HG03108 (cell line): Measurements from ENCODE around the gene PEX16.

Source experiments
- ATAC-seq: cut with Tn5 transposase; IDR thresholded peaks from one replicate; pipeline ENCODE4 v1.9.1; 2021; ENCODE audit warnings: moderate library complexity; ENCODE audit not compliant: unreplicated experiment

The PEX16 gene

GRCh38 chr11:45931739-45932138 is 14.1 kb upstream of the PEX16 start:
- no peak for ATAC-seq

DNA sequence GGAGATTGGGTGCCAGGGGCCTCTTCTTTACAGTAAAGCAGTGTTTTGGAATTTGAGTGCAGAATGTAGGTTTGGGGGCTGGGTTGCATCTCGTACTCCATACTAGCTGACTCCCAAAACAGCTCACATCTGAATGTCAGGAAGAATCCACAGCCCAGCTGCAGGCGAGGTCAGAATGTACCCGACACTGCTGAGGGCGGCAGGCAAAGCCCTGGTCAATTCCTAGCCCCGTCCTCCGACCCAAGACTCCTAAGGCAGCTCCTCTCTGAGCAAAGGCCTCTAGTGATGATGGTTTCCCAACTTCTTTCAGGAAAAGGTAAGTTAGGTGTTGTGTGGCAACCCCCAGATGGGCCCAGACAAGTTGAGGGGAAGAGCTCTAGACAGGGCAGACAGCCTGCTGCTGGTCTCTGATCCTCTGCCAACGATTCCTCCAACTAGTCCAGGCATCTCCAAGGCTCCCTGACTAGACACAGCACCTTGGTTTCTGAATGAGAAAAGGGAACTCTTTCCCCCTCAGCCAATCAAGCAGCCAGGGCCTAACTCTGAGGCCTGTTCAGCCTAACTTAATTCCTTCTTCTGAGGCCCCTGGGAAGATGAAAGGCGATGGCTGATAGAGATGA is 13.4 kb upstream of the PEX16 start:
- no peak for ATAC-seq

DNA sequence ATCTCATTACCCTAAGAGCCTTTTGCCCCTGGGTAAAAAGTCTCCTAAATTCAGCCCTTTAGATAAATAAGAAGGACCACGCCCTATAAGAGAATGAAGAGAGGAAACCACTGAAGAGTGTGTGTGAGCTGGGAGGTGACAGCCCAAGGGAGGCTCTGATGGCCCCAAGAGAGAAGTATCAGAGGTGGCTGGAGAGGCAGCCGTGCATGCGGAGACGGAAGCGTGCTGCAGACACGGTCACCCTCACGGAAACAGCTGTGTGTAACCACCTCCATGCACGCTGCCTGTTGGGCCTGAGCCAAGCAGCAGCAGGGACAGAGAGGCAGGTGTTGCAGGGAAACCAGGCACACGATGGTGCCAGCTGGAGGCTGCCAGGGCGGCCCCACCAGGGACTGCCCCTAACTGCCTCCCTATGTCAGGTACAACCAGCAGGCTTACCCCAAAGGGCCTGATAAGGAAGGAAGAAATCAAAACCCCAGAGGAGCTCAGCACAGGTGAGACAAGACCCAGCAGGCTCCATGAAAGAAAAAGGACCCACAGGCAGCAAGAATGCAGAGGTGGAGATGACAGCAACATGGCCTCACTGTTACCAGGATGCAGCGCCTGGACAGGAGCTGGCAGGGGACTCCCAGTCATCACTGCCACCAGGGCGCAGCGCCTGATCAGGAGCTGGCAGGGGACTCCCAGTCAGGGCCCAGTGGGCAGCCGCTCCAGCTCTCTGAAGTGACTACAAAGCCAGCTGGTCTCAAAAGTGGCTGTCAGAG is 12.5 kb upstream of the PEX16 start:
- ATAC-seq: peak; percentile 87

GRCh38 chr11:45929486-45930030 is 11.9 kb upstream of the PEX16 start:
- peak; percentile 9 for ATAC-seq

DNA sequence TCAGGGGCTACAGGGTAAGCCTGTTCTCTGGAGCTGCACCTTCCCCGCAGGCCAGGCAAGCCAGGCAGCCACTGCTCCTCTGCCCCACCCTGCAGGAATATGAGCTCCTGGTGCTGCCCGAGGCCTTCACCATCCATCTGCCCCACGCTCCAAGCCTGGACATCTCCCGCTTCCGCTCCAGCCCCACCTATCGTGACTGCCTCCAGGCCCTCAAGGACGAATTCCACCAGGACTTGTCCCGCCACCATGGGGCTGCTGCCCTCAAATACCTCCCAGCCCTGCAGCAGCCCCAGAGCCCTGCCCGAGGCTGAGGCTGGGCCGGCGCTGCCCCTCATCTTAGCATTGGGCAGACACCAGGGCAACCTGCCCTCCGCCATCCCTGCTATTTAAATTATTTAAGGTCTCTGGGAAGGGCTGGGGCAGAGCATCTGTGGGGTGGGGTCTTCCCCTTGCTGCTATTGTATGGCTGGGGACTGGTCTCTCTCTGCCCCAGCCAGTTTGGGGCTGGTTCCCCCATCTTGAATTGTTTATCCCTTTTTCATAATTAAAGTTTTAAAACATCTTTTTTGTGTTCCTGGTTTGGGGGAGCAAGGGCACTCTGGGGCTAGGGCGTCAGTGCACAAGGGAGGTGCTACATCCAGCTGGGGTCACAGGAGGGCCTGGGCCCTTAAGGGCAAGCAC is 11.0 kb upstream of the PEX16 start:
- ATAC-seq: no peak

DNA sequence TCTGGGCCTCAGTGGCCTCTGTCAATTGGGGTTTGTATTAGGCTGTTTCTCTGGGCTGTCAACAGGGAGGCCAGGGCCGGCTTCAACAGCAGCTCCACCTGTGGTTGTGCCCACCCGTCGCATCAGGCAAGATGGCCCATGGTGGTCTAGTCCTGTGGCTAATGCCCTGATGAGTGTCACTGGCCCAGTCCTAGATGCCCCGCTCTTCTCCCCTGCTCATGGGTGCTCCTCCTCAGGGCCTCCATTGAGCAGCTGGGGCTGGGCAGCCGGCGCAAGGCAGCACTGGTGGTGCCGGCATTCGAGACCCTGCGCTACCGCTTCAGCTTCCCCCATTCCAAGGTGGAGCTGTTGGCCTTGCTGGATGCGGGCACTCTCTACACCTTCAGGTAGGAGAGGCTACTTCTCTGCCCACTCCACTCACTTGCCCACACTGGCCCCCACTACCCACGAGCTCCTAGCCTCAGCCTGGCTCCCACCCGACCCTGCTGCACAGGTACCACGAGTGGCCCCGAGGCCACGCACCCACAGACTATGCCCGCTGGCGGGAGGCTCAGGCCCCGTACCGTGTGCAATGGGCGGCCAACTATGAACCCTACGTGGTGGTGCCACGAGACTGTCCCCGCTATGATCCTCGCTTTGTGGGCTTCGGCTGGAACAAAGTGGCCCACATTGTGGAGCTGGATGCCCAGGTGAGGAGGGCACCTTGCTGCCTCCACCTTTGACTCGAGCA is 10.2 kb upstream of the PEX16 start:
- no peak for ATAC-seq

DNA sequence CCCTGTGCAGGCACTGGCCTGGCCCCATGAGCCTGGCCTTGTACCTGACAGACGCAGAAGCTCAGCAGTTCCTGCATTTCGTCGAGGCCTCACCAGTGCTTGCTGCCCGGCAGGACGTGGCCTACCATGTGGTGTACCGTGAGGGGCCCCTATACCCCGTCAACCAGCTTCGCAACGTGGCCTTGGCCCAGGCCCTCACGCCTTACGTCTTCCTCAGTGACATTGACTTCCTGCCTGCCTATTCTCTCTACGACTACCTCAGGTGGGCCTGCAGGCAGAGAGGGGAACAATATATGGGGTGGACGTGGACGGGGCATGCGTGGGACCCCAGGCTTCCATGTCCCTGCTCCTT is 9.6 kb upstream of the PEX16 start:
- no peak for ATAC-seq

DNA sequence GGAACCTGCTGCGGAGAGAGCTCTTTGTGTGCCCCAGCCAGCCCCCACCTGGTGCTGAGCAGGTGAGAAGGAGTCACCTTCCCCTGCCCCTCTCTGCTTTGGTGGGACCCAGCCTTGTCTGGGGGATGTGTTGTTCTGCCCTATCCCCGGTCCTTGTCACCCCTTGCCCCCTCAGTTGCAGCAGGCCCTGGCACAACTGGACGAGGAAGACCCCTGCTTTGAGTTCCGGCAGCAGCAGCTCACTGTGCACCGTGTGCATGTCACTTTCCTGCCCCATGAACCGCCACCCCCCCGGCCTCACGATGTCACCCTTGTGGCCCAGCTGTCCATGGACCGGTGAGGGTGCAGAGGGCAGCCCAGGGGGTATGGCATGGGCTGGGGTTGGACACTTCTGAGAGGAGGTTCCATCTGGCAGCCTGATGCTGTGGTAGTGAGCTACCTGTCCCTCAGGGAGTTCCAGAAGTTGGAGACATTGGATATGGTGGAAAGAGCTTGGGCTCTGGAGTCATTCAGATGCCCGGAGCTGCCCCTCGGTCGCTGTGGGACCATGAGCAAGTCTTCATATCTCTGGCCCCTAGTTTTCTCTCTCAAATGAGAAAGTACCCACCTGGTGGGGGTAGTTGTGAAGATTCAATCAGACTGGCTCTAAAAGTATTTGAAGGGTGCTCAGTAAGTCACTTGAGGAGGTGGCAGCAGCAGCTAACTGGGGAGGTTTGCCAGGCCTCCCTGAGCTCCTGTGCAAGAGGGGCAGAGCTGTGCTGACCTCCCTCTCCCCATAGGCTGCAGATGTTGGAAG is 9.1 kb upstream of the PEX16 start:
- ATAC-seq: no peak

DNA sequence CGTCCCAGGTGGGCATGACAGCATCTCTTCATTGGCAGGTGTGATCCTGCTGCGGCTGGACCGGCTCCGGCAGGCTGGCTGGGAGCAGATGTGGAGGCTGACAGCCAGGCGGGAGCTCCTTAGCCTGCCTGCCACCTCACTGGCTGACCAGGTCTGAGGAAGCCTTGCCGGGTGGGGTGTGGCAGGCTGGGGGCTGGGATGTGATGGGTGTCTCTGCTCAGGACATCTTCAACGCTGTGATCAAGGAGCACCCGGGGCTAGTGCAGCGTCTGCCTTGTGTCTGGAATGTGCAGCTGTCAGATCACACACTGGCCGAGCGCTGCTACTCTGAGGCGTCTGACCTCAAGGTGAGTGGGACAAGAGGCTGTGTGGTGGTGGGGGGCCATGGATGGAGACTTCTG is 8.3 kb upstream of the PEX16 start:
- ATAC-seq: no peak

DNA sequence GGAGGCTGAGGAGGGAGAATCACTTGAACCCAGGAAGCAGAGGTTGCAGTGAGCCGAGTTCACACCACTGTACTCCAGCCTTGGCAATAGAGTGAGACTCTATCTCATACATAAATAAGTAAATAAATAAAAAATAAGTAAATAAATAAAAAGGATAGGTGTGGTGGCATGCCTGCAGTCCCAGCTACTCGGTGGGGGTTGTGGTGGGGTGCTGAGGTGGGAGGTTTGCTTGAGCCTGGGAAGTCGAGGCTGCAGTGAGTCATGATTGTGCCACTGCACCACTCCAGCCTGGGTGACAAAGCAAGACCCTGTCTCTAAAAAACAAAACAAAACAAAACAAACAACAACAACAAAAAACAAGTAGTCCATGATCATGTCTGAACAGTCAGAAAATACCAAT is 7.9 kb upstream of the PEX16 start:
- no peak for ATAC-seq

DNA sequence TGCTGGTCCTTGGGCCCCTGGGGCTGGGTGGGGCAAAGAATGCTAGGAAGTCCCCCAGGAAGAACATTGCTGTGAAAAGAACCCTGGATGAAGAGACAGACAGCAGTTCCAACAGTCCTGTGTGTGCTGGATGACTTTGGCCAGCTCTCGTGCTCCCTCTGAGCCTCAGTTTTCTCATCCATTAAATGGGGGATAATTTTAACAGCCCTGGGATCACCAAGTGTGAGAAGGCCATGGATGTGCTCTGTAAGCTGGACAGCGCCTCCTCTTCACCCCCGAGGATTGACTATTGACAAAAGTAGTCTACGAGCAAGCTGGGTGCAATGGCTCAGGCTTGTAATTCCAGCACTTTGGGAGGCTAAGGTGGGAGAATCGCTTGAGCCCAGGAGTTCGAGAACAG is 7.2 kb upstream of the PEX16 start:
- no peak for ATAC-seq

DNA sequence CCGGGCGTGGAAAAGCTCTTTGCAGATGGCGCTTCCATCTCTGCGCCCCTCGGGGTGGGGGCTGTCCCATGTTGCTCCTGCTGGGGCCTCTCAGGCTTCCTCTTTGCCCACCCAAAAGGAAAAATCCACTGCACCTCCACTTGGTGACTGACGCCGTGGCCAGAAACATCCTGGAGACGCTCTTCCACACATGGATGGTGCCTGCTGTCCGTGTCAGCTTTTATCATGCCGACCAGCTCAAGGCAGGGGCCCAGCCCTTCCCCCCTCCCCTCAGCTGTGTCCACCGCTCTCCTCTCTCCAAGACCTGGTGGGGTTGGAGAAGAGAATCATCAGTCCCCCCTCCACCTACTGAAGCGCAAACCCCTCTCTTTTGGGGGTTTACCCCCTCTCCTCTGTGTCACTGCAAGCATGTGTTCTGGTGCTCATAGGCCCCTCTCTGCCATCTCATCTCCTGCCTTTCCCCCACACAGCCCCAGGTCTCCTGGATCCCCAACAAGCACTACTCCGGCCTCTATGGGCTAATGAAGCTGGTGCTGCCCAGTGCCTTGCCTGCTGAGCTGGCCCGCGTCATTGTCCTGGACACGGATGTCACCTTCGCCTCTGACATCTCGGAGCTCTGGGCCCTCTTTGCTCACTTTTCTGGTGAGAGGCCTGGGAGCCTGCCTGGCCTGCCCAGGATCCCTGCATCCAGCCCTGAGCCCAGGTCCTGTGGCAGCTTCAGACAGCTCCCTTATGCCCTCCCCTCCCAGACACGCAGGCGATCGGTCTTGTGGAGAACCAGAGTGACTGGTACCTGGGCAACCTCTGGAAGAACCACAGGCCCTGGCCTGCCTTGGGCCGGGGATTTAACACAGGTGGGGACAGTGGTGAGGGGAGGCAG is 6.6 kb upstream of the PEX16 start:
- no peak for ATAC-seq

- ATAC-seq: no peak
These were observed 4.9 kb upstream of the PEX16 start, which contains the start of gene LARGE2 for GRCh38 chr11:45922425-45923082. TSS of gene LARGE2 (plus strand) at chr11:45922656. CDS start at chr11:45922883, 227 bp downstream.

GRCh38 chr11:45921561-45922424 is 4.1 kb upstream of the PEX16 start:
- ATAC-seq: no peak

DNA sequence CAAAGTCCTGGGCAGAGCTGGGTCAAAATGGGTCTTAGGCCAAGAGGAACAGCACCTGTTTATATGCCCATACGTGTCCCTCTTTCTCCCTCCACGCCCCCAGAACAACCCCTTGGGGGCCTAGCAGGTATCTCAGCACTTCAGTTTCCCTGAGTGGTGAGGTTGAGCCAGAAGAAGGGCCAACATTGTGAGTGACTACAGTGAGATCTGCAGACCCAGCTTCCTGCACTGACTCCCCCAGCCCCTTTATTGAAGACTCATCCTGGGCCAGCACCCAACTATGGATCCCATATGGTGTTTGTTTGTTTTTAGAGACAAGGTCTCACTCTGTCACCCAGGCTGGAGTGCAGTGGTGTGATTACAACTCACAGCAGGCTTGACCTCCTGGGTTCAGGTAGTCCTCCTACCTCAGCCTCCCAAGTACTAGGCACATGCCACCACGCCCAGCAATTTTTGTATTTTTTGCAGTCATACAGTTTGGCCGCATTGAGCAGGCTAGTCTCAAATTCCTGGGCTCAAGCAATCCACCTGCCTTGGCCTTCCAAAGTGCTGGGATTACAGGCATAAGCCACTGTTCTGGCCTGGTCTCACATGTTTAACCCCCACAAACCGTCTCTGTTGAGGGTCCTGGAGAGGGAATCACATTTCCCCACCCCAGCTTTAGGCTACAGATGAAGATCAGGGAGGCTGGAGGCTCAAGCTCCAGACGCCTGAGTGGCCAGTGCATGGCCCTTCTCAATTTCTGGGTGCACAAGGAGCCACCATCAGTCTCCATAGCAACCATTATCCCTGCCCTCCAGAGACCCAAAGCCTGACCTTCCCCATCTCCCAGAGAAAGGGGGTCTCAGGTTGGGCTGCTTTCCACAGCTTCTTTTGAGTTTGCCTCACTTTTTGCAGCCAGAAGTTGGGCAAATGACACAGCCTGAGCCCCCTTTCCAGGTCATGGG is 3.1 kb upstream of the PEX16 start:
- no peak for ATAC-seq

DNA sequence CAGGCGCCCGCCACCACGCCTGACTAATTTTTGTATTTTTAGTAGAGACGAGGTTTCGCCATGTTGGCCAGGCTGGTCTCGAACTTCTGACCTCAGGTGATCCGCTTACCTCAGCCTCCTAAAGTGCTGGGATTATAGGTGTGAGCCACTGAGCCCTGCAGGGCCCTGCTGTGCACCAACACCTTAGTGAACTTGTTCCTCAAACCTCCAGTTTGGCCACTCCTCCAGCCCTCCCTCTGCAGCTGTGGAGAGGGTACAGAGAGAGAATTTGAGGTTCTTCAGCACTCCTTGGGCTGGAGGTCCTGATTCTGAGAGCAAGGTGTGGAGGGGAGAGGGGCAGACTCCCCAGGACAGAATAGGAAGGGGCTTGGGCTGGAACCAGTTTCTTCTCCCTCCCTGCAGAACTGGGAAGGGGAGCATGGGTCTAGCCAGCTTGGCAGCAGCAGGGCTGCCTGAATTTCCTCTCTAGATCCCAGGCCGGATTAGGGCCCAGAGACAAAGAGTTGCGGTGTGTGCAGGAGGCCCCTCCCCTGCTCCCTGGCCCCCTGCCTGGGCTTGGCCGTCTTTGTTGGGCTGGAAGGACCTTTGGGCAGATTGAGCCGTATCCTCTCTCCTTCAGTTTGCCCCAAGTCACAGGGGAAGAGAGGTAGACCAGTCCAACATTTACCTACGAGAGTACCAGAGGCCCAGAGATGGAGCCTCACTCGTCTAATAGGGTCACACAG is 2.3 kb upstream of the PEX16 start:
- ATAC-seq: no peak
